Keratinocyte (primary cell): ENCODE measurements around the gene INSIG1. TPM values are rescaled to one million over a fixed set of nuclear protein-coding genes. Genes with fewer than 3 reads are reported as not detected.

Experiments used
- DNase-seq: peaks from one replicate; pipeline ENCODE4 v3.0.0-alpha.2; 2011; ENCODE audit warnings: low read depth, missing footprints, low spot score
- FAIRE-seq: peaks from 2 replicates; lab custom pipeline; 2011; peaks lifted over from hg19 to GRCh38; lab: Jason Lieb, UNC
- H2AFZ ChIP-seq: 2 replicates; pipeline ENCODE4 v1.6.0; 2012; ENCODE audit warnings: low read length, control low read depth, inconsistent platforms; ENCODE audit not compliant: control insufficient read depth
- H3K27ac ChIP-seq: 2 replicates; pipeline ENCODE4 v1.5.1; 2011; ENCODE audit warnings: low read length; ENCODE audit not compliant: control insufficient read depth, insufficient read depth
- H3K27me3 ChIP-seq: 3 replicates; pipeline ENCODE4 v1.6.0; 2011; ENCODE audit warnings: low read length; ENCODE audit not compliant: control insufficient read depth, insufficient read depth; ENCODE audit errors: extremely low read depth
- H3K36me3 ChIP-seq, 2 experiments: 2 replicates in 1 of 2; 3 replicates in 1 of 2; pipeline ENCODE4 v1.5.1; 2011; ENCODE audit warnings: low read length in 2 of 2, mild to moderate bottlenecking in 1 of 2; ENCODE audit not compliant: control insufficient read depth in 2 of 2, insufficient read depth in 2 of 2; ENCODE audit errors: extremely low read depth in 1 of 2
- H3K4me1 ChIP-seq: 3 replicates; pipeline ENCODE4 v1.5.1; 2011; ENCODE audit warnings: low read length; ENCODE audit not compliant: control insufficient read depth, insufficient read depth; ENCODE audit errors: extremely low read depth
- H3K4me2 ChIP-seq: 3 replicates; pipeline ENCODE4 v1.6.0; 2011; ENCODE audit warnings: low read depth, low read length; ENCODE audit not compliant: control insufficient read depth, insufficient read depth; ENCODE audit errors: extremely low read depth
- H3K4me3 ChIP-seq, 3 experiments: fragments of 200-600 bp in 1 of 3; sonication (generic) in 1 of 3; 2 replicates in 2 of 3; 3 replicates in 1 of 3; pipeline ENCODE4 v1.5.1; 2011 to 2016; ENCODE audit warnings: low read length in 3 of 3, mild to moderate bottlenecking in 3 of 3, control low read depth in 2 of 3, inconsistent platforms in 1 of 3, low read depth in 1 of 3, mixed read lengths in 1 of 3, mixed run types in 1 of 3, moderate library complexity in 1 of 3; ENCODE audit not compliant: control insufficient read depth in 2 of 3, insufficient read depth in 2 of 3; ENCODE audit errors: extremely low read depth in 1 of 3
- H3K79me2 ChIP-seq: 2 replicates; pipeline ENCODE4 v1.6.0; 2012; ENCODE audit warnings: low read length; ENCODE audit not compliant: control insufficient read depth, insufficient read depth
- H3K9ac ChIP-seq: 3 replicates; pipeline ENCODE4 v1.6.0; 2011; ENCODE audit warnings: low read length; ENCODE audit not compliant: control insufficient read depth, insufficient read depth; ENCODE audit errors: extremely low read depth
- H3K9me1 ChIP-seq: 3 replicates; pipeline ENCODE4 v1.6.0; 2011; ENCODE audit warnings: low read length; ENCODE audit not compliant: control insufficient read depth, insufficient read depth; ENCODE audit errors: extremely low read depth
- H3K9me3 ChIP-seq: 2 replicates; pipeline ENCODE4 v1.5.1; 2012; ENCODE audit warnings: low read depth, low read length; ENCODE audit not compliant: control insufficient read depth
- H4K20me1 ChIP-seq: 3 replicates; pipeline ENCODE4 v1.6.0; 2011; ENCODE audit warnings: low read length; ENCODE audit not compliant: control insufficient read depth, insufficient read depth; ENCODE audit errors: extremely low read depth
- CTCF ChIP-seq, 3 experiments: IDR thresholded peaks in 1 of 3; conservative IDR thresholded peaks in 1 of 3; optimal IDR thresholded peaks in 1 of 3; 2 replicates in 2 of 3; 3 replicates in 1 of 3; pipeline versions ENCODE3 to v1.5.1; 2011; ENCODE audit warnings: low read length in 3 of 3, mild to moderate bottlenecking in 3 of 3, moderate library complexity in 2 of 3, control low read depth in 1 of 3, inconsistent platforms in 1 of 3; ENCODE audit not compliant: insufficient read depth in 2 of 3; ENCODE audit errors: extremely low read depth in 1 of 3
- EZH2 ChIP-seq: IDR thresholded peaks from one replicate; pipeline ENCODE4 v1.6.1; 2012; ENCODE audit warnings: inconsistent platforms, mild to moderate bottlenecking, low read length, moderate library complexity
- dilution Hi-C: fragments of 300-500 bp; cut with MboI; formaldehyde crosslinking; loops from one replicate; pipeline ENCODE4 v1.7.0; 2020; ENCODE audit warnings: low sequenced_read_pairs; ENCODE audit not compliant: extremely low pct_ligation_motif_present
- polyA plus RNA-seq, 5 experiments: library from polyadenylated mRNA; depleted of rRNA in 3 of 5; stranded (reverse) in 3 of 5; stranded (forward) in 1 of 5; unstranded in 1 of 5; fragments of >200 nt; gene quantifications; 1 replicate in 1 of 5; 2 replicates in 3 of 5; 3 replicates in 1 of 5; pipeline versions ENCODE4 v1.2.1 to v1.2.3, GENCODE V29; 2011 to 2012; ENCODE audit warnings: missing spikeins in 2 of 5, low read depth in 1 of 5, low replicate concordance in 1 of 5

INSIG1 gene
- polyA plus RNA-seq, 1 donor (not counting 4 experiments of a cell fraction or from before 2014, with no cell fraction given), result 104 TPM

- no peak for DNase-seq
- Histone ChIP-seq H3K4me3 (no peak overlapping the region), H3K9ac (no peak overlapping the region), H4K20me1 (no peaks in the 10 kb centered on the region), H3K9me1 (no peaks in the 10 kb centered on the region), H3K4me1 (no peaks in the 10 kb centered on the region), H2AFZ (no peak overlapping the region), H3K27ac (no peak overlapping the region), H3K79me2 (no peaks in the 10 kb centered on the region), H3K4me2 (no peak overlapping the region), H3K9me3 (peaks cover 3% of the 10 kb centered on the region), H3K36me3 (no peaks in the 10 kb centered on the region), H3K27me3 (no peaks in the 10 kb centered on the region)
- dilution Hi-C loops, result no loop called here
- TF ChIP-seq EZH2 (no peak), CTCF (optimal IDR thresholded peaks at IDR 0.05 in 1 of 3, IDR thresholded peaks at IDR 0.05 in 1 of 3, conservative IDR thresholded peaks at IDR 0.05 in 1 of 3; ENCODE audit: extremely low read depth in 1 of 3, insufficient read depth in 2 of 3, low read length in 3 of 3) (no peak)
- FAIRE-seq, result no peak
Measured at GRCh38 chr7:155326385-155326784, 28.7 kb downstream of the INSIG1 start.

DNA sequence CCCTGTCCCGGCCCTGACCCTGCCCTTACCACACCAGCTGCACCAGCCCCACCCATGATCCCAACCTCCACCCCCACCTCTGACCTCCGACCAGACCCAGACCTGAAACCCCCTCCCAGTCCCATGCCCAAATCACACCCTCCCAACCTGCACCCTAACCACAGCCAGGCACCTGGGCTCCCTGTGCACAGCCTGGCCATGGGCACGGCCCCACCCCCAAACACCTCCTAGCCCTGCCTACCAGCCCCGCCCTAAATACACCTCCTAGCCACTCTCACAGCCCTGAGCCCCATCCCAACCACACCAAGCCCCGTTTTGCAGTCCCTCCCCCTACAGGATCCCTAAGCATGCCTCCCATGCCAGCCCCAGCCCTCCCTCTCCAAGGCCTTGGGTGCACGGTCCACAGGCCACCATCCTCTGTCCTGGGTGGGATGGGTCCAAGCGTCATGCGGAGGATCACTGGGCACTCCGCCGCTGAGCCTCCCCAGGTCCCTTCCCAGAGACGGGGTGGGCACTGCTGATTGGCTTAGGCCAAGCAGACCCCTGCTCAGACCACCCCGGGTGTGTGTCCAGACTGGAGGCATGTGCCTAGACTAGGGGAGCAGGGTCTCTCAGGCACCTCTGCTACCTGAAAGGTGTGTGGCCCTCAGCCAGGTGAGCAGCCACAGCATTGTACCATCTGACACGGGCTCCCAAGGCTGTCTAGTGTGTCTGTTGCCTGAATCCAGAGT is 30.1 kb downstream of the INSIG1 start:
- no peak for TF ChIP-seq EZH2
- no peak for TF ChIP-seq CTCF (optimal IDR thresholded peaks at IDR 0.05 in 1 of 3, IDR thresholded peaks at IDR 0.05 in 1 of 3, conservative IDR thresholded peaks at IDR 0.05 in 1 of 3; ENCODE audit: extremely low read depth in 1 of 3, insufficient read depth in 2 of 3, low read length in 3 of 3)
- H3K36me3 ChIP-seq, result no peaks in the 10 kb centered on the region
- H3K9ac ChIP-seq, result no peak overlapping the region
- no peak overlapping the region for H2AFZ ChIP-seq
- no peaks in the 10 kb centered on the region for H3K4me1 ChIP-seq
- H3K27me3 ChIP-seq, result no peaks in the 10 kb centered on the region
- no peak overlapping the region for H3K4me3 ChIP-seq
- H3K9me1 ChIP-seq, result no peaks in the 10 kb centered on the region
- no peaks in the 10 kb centered on the region for H3K79me2 ChIP-seq
- no peak overlapping the region for H3K27ac ChIP-seq
- no peaks in the 10 kb centered on the region for H3K9me3 ChIP-seq
- H3K4me2 ChIP-seq, result no peak overlapping the region
- DNase-seq (no peak), FAIRE-seq (no peak)
- dilution Hi-C loops, result no loop called here
- no peaks in the 10 kb centered on the region for H4K20me1 ChIP-seq
